NCI-H2107 treated with DMSO at 0.1 percent for 48 hours (cell line): ENCODE results near the gene LRRC4B.

Experiments
- DNase-seq: peaks from one replicate; lab custom pipeline; 2025; ENCODE audit not compliant: unreplicated experiment; lab: John Stamatoyannopoulos, UW

Gene LRRC4B

DNA sequence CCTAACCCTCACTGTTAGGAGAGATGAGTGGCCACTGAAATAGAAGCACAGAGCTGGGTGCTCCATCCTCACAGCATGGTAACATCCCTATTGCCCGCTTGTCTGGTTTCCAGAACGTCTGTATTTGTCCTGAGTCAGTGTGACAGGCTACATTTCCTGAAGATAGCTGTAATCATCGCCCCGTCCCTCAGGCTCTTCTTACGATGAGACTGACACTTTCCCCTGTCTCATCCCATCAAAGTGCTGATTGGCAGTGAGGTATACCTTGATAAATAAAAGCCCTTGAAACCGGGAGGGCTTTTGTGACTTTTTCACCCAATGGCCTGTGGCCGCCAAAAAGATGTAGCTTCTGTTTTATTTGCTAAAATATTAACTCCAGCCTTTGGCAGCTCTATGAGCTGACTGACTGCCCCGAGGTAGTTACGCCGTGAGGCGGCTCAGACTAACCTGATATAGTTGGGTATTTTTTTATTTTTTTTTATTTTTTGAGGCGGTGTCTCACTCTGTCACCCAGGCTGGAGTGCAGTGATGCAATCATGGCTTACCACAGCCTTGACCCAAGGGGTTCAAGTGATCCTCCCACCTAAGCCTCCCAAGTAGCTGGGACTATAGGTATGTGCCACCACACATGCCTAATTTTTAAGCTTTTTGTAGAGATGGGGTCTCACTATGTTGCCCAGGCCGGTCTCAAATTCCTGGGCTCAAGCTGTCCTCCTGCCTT lies 5.7 kb upstream of the LRRC4B start:
- no peak for DNase-seq

GRCh38 chr19:50570997-50571396 lies 2.8 kb upstream of the LRRC4B start:
- DNase-seq, result no peak

DNA sequence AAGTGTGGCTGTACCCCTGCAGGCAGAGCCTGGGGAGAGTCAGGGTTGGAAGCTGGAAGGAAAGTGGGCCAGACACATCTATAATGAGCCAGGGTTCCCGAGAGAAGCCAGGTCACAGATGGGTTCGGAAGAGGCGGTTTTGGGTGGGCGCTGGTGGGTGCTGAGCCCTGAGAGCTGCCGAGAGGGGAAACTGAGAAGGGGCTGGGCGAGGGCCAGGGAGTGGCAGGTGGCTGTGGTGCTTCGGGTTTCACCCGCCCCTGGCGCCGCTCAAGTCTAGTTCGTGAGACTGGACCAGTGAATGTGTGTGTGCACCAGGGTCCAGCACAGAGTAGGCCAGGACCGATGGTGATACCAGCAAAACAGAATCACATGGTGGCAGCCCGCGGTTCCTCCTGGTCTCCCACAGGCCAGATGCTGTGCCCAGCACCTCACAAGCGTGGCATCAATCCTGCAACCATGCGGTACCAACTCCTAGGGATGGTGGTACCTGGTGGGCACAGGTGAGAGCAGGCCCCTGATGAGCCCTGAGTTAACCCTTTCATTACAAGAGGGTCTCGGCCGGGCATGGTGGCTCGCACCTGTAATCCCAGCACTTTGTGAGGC lies 1.8 kb upstream of the LRRC4B start:
- DNase-seq, result no peak

DNA sequence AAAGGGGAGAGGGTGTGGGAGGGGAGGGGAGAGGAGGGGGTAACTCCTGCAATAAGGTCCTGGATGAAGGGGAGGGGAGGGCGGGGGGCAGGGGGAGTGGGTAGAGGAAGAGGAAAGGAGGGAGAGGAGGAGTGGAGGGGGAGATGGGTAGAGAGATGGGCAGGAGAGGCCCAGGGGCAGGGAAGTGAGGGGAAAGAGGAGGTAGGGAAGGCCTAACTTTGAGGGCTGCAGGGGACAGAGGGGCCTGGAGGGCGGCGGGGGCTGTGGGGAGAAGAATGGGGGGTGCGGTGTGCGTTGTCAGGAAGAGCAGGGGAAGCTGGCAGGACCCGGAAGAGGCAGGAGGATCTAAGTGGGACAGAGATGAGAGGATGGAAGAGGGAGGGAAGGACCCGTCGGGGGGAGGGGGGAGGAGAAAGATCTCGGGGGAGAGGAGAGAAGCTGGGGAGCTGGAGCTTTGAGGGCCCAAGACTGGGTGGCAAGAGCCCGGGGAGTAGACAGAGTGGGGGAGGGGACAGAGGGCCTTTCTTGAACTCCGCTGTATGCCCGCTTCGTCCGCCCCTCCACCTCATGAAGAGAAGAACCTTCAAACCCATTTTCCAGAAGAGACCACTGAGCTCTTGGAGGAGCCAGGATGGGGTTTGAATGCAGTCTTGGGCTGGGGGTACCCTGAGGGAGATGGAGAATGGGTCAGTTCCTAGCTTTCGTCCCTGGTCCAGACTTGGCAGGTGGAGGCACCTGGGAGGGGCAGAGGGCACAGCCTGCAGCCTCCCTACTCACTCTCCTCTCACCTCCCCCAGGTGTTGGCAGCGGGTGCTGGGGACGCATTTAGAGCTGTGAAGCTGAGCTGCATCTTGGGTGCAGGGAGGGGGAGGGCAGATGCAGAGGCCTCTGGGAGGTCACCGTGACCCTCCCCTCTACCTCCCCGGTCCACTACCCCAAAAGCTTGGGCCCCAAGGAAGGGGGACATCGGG lies 778 bp upstream of the LRRC4B start:
- no peak for DNase-seq

GRCh38 chr19:50567052-50567841 lies 988 bp downstream of the LRRC4B start:
- DNase-seq, result no peak

GRCh38 chr19:50565984-50566903 lies 2.0 kb downstream of the LRRC4B start:
- DNase-seq, result no peak

- DNase-seq, result no peak
These were observed 3.8 kb downstream of the LRRC4B start for GRCh38 chr19:50564229-50565105.

DNA sequence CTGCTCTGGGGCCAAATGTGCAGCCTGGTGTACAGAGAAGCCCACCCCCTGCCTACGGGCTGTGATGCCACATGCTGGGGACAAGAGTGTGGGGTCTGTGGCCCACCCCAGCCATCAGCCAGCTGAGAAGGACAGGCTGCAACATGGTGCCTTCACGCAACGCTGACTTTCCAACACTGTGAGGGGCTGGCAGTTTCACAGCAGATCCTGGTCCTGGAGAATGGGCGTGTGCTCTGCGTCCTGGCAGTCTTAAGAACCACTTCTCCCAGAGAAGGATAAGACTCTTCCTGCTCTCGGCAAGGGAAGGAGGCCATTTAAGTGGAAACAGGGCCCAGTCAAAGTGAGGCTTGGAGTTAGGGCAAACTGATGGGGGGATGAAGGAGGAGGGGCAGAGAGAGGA lies 4.6 kb downstream of the LRRC4B start:
- no peak for DNase-seq

DNA sequence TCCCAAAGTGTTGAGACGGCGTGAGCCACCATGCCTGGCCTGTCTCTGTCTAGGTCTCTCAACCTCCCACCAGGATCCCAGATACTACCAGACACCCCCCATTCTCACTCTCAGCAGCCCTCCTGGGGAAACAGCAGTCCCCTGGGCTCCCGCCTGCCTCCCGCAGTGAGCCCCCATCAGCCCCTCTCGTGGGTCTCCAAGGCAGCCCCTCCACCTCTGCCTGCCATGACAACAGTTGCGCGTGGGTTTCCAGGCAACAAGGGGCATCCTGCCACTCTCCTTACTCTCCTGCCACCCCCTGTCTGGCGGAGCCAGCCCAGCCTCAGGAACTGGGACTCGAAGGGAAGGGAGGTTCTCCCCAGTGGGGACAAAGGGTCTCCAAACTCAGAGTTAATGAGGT lies 5.2 kb downstream of the LRRC4B start:
- DNase-seq, result no peak

DNA sequence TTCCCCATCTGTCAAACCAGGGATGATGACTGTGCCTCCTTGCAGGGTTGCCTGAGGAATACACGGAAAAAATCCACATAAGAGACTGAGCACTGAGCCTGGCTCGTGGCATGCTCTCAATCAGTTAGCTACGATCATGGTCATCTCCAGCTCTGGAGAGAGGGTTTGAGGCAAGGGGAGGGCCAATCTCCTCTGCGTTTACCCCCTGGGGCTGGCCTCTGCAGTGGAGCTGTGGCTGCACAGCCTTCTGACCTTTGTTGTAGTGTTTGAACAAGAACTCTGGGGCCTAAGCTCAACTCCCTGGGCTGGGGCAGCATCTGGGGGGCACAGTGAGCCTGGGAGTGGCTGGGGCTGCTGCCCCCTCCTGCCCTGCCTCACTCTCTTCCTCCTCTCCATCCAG lies 5.9 kb downstream of the LRRC4B start:
- no peak for DNase-seq

- DNase-seq, result no peak
These were observed 8.6 kb downstream of the LRRC4B start for GRCh38 chr19:50559636-50560035.

GRCh38 chr19:50558449-50558848 lies 9.8 kb downstream of the LRRC4B start:
- no peak for DNase-seq

GRCh38 chr19:50558039-50558438 lies 10.2 kb downstream of the LRRC4B start:
- no peak for DNase-seq

DNA sequence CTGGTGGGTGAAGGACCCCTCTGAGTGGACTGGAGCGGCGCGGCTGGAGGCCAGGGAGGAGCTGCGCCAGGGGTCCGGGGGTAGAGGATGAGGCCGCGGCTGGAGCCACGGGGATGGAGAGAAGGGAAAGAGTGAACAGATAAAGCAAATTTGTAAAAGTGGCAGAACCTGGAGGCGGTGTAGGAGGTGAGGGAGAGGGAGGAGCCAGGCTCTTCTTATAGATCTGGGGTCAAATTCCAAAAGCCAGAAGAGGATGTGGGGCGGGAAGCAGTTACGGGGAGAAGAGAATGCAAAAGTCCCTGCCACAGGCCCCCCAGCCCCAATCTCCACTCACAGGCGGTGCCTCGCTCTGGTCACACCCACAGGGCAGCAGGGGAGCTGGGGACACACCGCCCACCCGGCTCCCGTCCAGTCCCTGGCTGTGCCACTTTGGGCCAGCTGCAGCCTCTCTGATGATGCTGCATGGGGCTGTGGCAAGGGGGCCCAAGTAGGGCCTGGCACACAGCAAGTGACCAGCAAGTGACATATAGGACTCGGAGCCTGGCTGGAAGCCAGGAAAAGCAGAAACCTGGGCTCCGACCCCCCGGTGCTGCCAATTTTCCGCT lies 11.1 kb downstream of the LRRC4B start:
- no peak for DNase-seq

DNA sequence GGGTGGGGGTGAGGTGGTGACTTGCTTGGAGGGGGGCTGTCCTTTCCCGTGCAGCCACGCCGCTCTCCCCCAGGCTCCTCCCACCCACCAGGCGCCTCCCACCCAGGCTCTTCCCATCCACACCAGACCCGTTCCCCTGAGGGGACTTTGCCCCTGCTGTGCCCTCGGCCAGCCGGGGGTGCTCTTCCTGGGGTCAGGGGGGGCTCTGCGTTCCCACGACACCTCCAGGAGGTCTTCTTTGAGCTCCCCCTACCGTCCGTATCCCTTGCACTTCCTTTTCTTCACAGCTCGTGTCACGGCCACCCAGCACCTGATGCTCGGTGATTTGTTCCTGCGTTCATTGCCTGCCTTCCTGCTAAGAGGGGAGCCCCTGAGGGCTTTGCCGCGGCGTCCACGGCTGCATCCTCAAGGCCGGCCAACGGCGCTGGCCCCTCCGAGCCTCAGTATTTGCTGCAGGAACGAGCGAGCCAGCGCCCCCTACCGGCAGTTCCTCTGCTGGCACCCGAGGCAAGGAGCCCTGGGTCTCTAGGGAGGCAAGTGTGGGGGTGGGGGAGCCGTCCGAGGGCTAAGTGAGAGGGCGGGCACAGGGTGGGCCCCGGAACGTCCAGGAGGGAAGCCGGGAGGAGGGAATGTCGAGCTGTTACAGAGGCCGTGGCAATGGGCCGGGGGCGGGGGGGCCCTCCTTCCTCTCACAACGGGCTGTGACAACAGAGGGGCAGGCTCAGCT lies 11.8 kb downstream of the LRRC4B start:
- no peak for DNase-seq

- DNase-seq, result no peak
These were observed 12.6 kb downstream of the LRRC4B start for GRCh38 chr19:50555450-50556281.

DNA sequence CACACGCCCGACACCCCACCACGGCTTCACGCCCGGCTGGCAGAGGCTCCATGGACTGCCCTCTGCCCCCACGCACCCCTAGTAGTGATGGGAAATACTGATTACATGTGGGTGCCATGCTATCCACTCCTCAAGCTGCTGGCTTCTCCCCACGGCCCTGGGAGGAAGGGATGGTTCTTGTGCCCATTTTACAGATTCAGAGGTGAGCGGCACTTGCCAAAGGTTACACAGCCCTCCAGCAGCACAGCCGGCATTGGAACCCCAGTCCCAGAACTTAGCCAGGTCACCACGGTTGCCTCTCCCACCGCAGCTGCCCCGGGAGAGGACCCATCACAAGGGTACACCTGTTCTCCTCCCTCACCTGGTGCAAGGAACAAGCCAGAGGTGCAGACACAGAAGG lies 13.2 kb downstream of the LRRC4B start:
- no peak for DNase-seq
